H1 (cell line): ENCODE measurements around the gene XPNPEP3. TPM values are rescaled to one million over a fixed set of nuclear protein-coding genes. Genes with fewer than 3 reads are reported as not detected.
A peak's percentile ranks its signal among the peaks of the same experiment; 100 is the strongest.

Experiments used
- CTCF ChIA-PET: fragments of 300-600 bp; sonication (Branson Sonifier 250); formaldehyde crosslinking; loops from one replicate; lab custom pipeline; 2021; ENCODE audit not compliant: partially characterized antibody; lab: Charles Lee
- POLR2A ChIA-PET: fragments of 300-600 bp; sonication (Branson Sonifier 250); formaldehyde crosslinking; loops from one replicate; lab custom pipeline; 2021; ENCODE audit warnings: inconsistent platforms; ENCODE audit not compliant: partially characterized antibody; lab: Charles Lee
- DNase-seq, 2 experiments: peaks; one replicate each; pipeline versions ENCODE4 v3.0.0 to v3.0.0-alpha.2; 2010 to 2022; ENCODE audit warnings: low spot score in 2 of 2, low read depth in 1 of 2, mixed read lengths in 1 of 2
- FAIRE-seq: peaks from 2 replicates; lab custom pipeline; 2011; peaks lifted over from hg19 to GRCh38; lab: Jason Lieb, UNC
- H2AFZ ChIP-seq: 2 replicates; pipeline ENCODE4 v1.8.1; 2012; ENCODE audit warnings: low read length, inconsistent platforms
- H2AK5ac ChIP-seq: 2 replicates; pipeline ENCODE4 v1.6.1; 2013; ENCODE audit warnings: low read depth, low read length
- H2BK120ac ChIP-seq: replicated peaks from 2 replicates; pipeline ENCODE3; 2013; ENCODE audit warnings: low read depth, low read length, inconsistent platforms
- H2BK12ac ChIP-seq: 2 replicates; pipeline ENCODE4 v1.6.1; 2013; ENCODE audit warnings: low read depth, low read length
- H2BK15ac ChIP-seq: 2 replicates; pipeline ENCODE4 v1.6.1; 2013; ENCODE audit warnings: low read length
- H2BK20ac ChIP-seq: 2 replicates; pipeline ENCODE4 v1.6.1; 2013; ENCODE audit warnings: low read length
- H2BK5ac ChIP-seq: 2 replicates; pipeline ENCODE4 v1.6.1; 2013; ENCODE audit warnings: low read depth, low read length
- H3K14ac ChIP-seq: 2 replicates; pipeline ENCODE4 v1.6.1; 2013; ENCODE audit warnings: inconsistent platforms; ENCODE audit not compliant: insufficient read length
- H3K18ac ChIP-seq: 2 replicates; pipeline ENCODE4 v1.6.1; 2013; ENCODE audit warnings: low read length; ENCODE audit errors: extremely low read depth
- H3K23ac ChIP-seq: 2 replicates; pipeline ENCODE4 v1.6.1; 2013; ENCODE audit warnings: inconsistent platforms; ENCODE audit not compliant: insufficient read length
- H3K23me2 ChIP-seq: 2 replicates; pipeline ENCODE4 v1.6.1; 2013; ENCODE audit warnings: low read depth, low read length
- H3K27ac ChIP-seq: 2 replicates; pipeline ENCODE4 v1.6.1; 2011; ENCODE audit warnings: low read depth, low read length, inconsistent platforms
- H3K27me3 ChIP-seq, 4 experiments: replicated peaks in 1 of 4; 1 replicate in 1 of 4; 2 replicates in 3 of 4; pipeline versions ENCODE4 v1.6.1 to v1.8.1; 2011 to 2013; ENCODE audit warnings: low read length in 3 of 4, mild to moderate bottlenecking in 3 of 4, inconsistent platforms in 2 of 4, mixed read lengths in 2 of 4, moderate library complexity in 1 of 4; ENCODE audit not compliant: control insufficient read depth in 3 of 4, insufficient read depth in 3 of 4; ENCODE audit errors: extremely low read depth in 1 of 4
- H3K36me3 ChIP-seq, 4 experiments: 2 replicates each; pipeline versions ENCODE4 v1.6.1 to v1.8.1; 2011 to 2013; ENCODE audit warnings: mild to moderate bottlenecking in 4 of 4, low read length in 3 of 4, moderate library complexity in 2 of 4, control low read depth in 1 of 4, inconsistent platforms in 1 of 4; ENCODE audit not compliant: insufficient read depth in 4 of 4, control insufficient read depth in 2 of 4
- H3K4ac ChIP-seq: replicated peaks from 2 replicates; pipeline ENCODE3; 2013; ENCODE audit warnings: low read length, low read depth, mixed read lengths, inconsistent platforms; ENCODE audit not compliant: insufficient read length
- H3K4me1 ChIP-seq, 4 experiments: replicated peaks in 1 of 4; 1 replicate in 1 of 4; 2 replicates in 3 of 4; pipeline versions ENCODE4 v1.6.1 to v1.8.1; 2011 to 2013; ENCODE audit warnings: low read length in 3 of 4, inconsistent platforms in 2 of 4, mixed read lengths in 1 of 4; ENCODE audit not compliant: insufficient read depth in 4 of 4, control insufficient read depth in 3 of 4
- H3K4me2 ChIP-seq, 2 experiments: 2 replicates each; pipeline versions ENCODE4 v1.6.1 to v1.8.1; 2011 to 2013; ENCODE audit warnings: low read depth in 2 of 2, low read length in 2 of 2, control low read depth in 1 of 2, inconsistent platforms in 1 of 2, mild to moderate bottlenecking in 1 of 2; ENCODE audit not compliant: insufficient read depth in 1 of 2
- H3K4me3 ChIP-seq, 4 experiments: fragments of 200-600, 300-600 bp in 1 of 4; sonication (generic), shearing (Covaris generic), sonication (Bioruptor Twin) in 1 of 4; 2 replicates each; pipeline versions ENCODE4 v1.5.1 to v1.8.1; 2011 to 2016; ENCODE audit warnings: low read length in 4 of 4, low read depth in 3 of 4, control low read depth in 2 of 4, inconsistent platforms in 2 of 4, mild to moderate bottlenecking in 2 of 4, mixed read lengths in 1 of 4, moderate library complexity in 1 of 4; ENCODE audit not compliant: insufficient read depth in 2 of 4; ENCODE audit errors: extremely low read depth in 1 of 4
- H3K56ac ChIP-seq: replicated peaks from 2 replicates; pipeline ENCODE3; 2013; ENCODE audit warnings: low read depth, mild to moderate bottlenecking, mixed read lengths, low read length, inconsistent platforms; ENCODE audit not compliant: insufficient read length
- H3K79me1 ChIP-seq: 2 replicates; pipeline ENCODE4 v1.6.1; 2013; ENCODE audit warnings: low read depth, low read length, control low read depth
- H3K79me2 ChIP-seq, 2 experiments: 2 replicates each; pipeline versions ENCODE4 v1.6.1 to v1.8.1; 2012 to 2013; ENCODE audit warnings: low read length in 2 of 2, mild to moderate bottlenecking in 2 of 2, inconsistent platforms in 1 of 2; ENCODE audit not compliant: insufficient read depth in 2 of 2, control insufficient read depth in 1 of 2
- H3K9ac ChIP-seq, 4 experiments: replicated peaks in 1 of 4; 1 replicate in 1 of 4; 2 replicates in 3 of 4; pipeline versions ENCODE4 v1.6.1 to v1.8.1; 2011 to 2013; ENCODE audit warnings: low read depth in 3 of 4, low read length in 3 of 4, control low read depth in 2 of 4, mild to moderate bottlenecking in 2 of 4, moderate library complexity in 2 of 4, inconsistent platforms in 1 of 4; ENCODE audit errors: extremely low read depth in 1 of 4
- H3K9me3 ChIP-seq, 2 experiments: 2 replicates each; pipeline versions ENCODE4 v1.6.1 to v1.8.1; 2012 to 2013; ENCODE audit warnings: mild to moderate bottlenecking in 2 of 2, moderate library complexity in 2 of 2, control low read depth in 1 of 2, inconsistent platforms in 1 of 2, low read depth in 1 of 2, low read length in 1 of 2, mixed read lengths in 1 of 2; ENCODE audit not compliant: insufficient read depth in 2 of 2
- H4K20me1 ChIP-seq, 2 experiments: replicated peaks in 1 of 2; 2 replicates each; pipeline versions ENCODE3 to v1.8.1; 2011 to 2013; ENCODE audit warnings: inconsistent platforms in 2 of 2, low read length in 2 of 2, mild to moderate bottlenecking in 1 of 2; ENCODE audit not compliant: insufficient read depth in 2 of 2, control insufficient read depth in 1 of 2
- H4K5ac ChIP-seq: 2 replicates; pipeline ENCODE4 v1.6.1; 2013; ENCODE audit warnings: low read length, low read depth, mixed read lengths, inconsistent platforms; ENCODE audit not compliant: insufficient read length
- H4K8ac ChIP-seq: 2 replicates; pipeline ENCODE4 v1.8.0; 2013; ENCODE audit warnings: mild to moderate bottlenecking, moderate library complexity, low read length, inconsistent platforms; ENCODE audit not compliant: insufficient read depth; ENCODE audit errors: extremely low read depth
- H4K91ac ChIP-seq: replicated peaks from 2 replicates; pipeline ENCODE3; 2013; ENCODE audit warnings: low read length, mixed read lengths, inconsistent platforms; ENCODE audit not compliant: insufficient read length
- WGBS, 2 experiments: shearing (Covaris generic) in 1 of 2; methylation state at CpG; one replicate each; pipeline versions ENCODE4 v1.1.6 to v1.1.7; 2013 to 2015; ENCODE audit warnings: low lambda C conversion rate in 2 of 2, mixed read lengths in 2 of 2, inconsistent platforms in 1 of 2, low coverage in 1 of 2, missing lambda C conversion rate in 1 of 2; ENCODE audit not compliant: insufficient replicate concordance in 2 of 2, insufficient coverage in 1 of 2, insufficient read length in 1 of 2; ENCODE audit errors: extremely low coverage in 1 of 2, missing lambda C conversion rate in 1 of 2; 5-methylcytosine and 5-hydroxymethylcytosine counted together
- polyA plus RNA-seq, 7 experiments: library from polyadenylated mRNA; depleted of rRNA in 3 of 7; stranded (reverse) in 5 of 7; unstranded in 2 of 7; fragments of >200 nt in 5 of 7; fragments of 200-250 nt in 2 of 7; gene quantifications; 1 replicate in 5 of 7; 2 replicates in 1 of 7; 4 replicates in 1 of 7; pipeline versions ENCODE4 v1.2.1 to v1.2.3, GENCODE V29; 2011 to 2013; ENCODE audit warnings: missing spikeins in 2 of 7, mixed read lengths in 2 of 7
- total RNA-seq: library from RNA; stranded (reverse); fragmentation: NEBNext Ultra II Directional; extraction: Animal tissue kit (Norgen Biotek cat#: 25700); gene quantifications from 2 replicates; pipeline ENCODE4 v1.2.1, GENCODE V29; 2021

XPNPEP3 gene
- total and polyA plus RNA-seq, 2 of the 8 experiments (the other 6 are each of a cell fraction or from before 2014, with no cell fraction given) = 25.8 to 29.2 TPM

GRCh38 chr22:40857309-40857855, 434 bp downstream of the XPNPEP3 start:
- Histone ChIP-seq H3K4ac (peak overlapping the region; percentile 45), H2AK5ac (no peak overlapping the region), H3K4me2 (peak overlapping the region; percentile 68 to 76), H3K4me1 (peaks cover 0 to 6% (median 0%) of the 10 kb centered on the region in 4 experiments; a peak in 2 of 7 replicates), H3K23me2 (peaks cover 8% of the 10 kb centered on the region), H2BK12ac (no peak overlapping the region), H3K79me1 (no peaks in the 10 kb centered on the region; the same call in 1 of the 2 replicates), H3K79me2 (peaks cover 34 to 91% of the 10 kb centered on the region in 2 experiments), H4K91ac (peak overlapping the region; percentile 54), H4K8ac (peak overlapping the region; percentile 98; the same call in 1 of the 2 replicates), H3K9me3 (no peaks in the 10 kb centered on the region), H3K14ac (no peak overlapping the region), H2BK20ac (no peak overlapping the region), H4K5ac (peak overlapping the region; percentile 46), H3K36me3 (peaks cover 0 to 17% (median 0%) of the 10 kb centered on the region in 4 experiments; a peak in 4 of 8 replicates), H3K56ac (peak overlapping the region; percentile 73), H2BK15ac (no peak overlapping the region), H3K27me3 (no peaks in the 10 kb centered on the region), H2AFZ (peak overlapping the region; percentile 37; the same call in 1 of the 2 replicates), H2BK120ac (no peak overlapping the region), H3K23ac (no peak overlapping the region), H3K18ac (0 out of 2 replicates have a peak overlapping the region, but pooled peaks have one; percentile 43), H4K20me1 (peaks cover 2 to 6% of the 10 kb centered on the region in 2 experiments), H3K9ac (peak overlapping the region; percentile 70 to 92 (median 91)), H3K27ac (peak overlapping the region; percentile 98), H3K4me3 (peak overlapping the region; percentile 98 to 99 (median 98)), H2BK5ac (peak overlapping the region; percentile 98; the same call in 1 of the 2 replicates)
- no peak for DNase-seq
- CTCF ChIA-PET = interaction anchor here (0.6 to 1.9 kb wide), 5 partner anchors 10 to 432 kb away, joined by 3 to 11 read pairs (median 3); no protein-coding TSS in a partner anchor
- 15% methylated on average over 16 of the region's 18 CpGs; no CpG with 5 or more reads in 1 of the 2 experiments for WGBS, 2 experiments
- POLR2A ChIA-PET = interaction anchor here (0.6 to 4.9 kb wide), 21 partner anchors 10 to 511 kb away, joined by 3 to 24 read pairs (median 4); partner anchors contain the start of genes ADSL and SLC25A17
- FAIRE-seq = no peak
